GM21576 (cell line): ENCODE results near the gene ZDHHC9.

Experiments used
- ATAC-seq: cut with Tn5 transposase; IDR thresholded peaks from one replicate; pipeline ENCODE4 v1.9.1; 2021; ENCODE audit warnings: mild to moderate bottlenecking, moderate library complexity; ENCODE audit not compliant: unreplicated experiment

The ZDHHC9 gene

DNA sequence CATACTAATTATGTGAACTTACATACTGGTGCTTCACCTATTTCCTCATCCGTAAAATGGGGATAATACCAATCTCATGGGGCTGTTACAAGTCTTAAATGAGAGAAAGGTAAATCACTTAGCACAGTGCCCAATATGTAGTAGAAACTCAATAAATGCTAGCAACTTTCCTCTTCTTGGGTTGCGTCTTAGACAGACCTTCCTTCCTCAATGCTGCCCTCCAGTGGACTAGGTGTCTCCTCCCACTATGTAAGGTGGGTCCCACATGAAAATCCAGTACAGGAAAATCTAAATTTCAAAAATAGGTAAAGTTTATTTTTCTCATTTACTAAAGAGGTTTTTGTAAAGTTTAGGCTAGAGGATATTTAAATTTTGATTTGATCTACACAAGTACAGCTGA, 20.6 kb downstream of the ZDHHC9 start:
- ATAC-seq = peak; percentile 72

GRCh38 chrX:129818123-129818522, 25.6 kb downstream of the ZDHHC9 start:
- no peak for ATAC-seq

- ATAC-seq = no peak
Observed at GRCh38 chrX:129813662-129814368, 29.9 kb downstream of the ZDHHC9 start.

DNA sequence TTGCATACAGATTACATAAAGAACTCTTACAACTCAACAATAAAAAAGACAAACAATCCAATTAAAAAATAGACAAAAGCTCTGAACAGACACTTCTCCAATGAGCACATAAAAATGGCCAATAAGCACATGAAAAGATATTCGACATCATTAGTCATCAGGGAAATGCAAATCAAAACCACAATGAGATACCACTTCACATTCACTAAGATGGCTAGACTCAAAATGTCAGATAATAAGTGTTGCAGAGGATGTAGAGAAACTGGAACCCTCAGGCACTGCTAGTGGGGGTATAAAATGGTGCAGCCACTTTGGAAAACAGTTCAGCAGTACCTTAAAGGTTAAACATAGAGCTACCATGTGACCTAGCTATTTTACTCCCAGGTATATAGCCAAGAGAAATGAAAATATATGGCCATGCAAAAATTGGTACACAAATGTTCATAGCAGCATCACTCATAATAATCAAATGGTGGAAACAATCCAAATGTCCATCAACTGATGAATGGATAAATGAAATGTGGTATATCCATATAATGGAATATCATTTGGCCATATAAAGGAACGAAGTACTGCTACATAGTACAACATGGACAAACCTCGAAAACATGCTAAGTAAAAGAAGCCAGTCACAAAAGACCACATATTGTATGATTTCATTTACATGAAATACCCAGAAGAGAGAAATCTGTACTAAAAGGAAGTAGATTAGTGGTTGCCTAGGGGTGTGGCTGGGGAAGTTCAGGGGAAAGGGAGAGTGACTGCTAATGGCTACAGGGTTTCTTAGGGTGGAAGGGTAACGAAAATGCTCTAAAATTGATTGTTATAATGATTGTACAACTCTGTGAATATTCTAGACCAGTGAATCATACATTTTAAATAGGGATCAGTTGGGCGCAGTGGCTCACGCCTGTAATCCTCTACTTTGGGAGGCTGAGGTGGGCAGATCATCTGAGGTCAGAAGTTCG, 34.6 kb downstream of the ZDHHC9 start:
- no peak for ATAC-seq

DNA sequence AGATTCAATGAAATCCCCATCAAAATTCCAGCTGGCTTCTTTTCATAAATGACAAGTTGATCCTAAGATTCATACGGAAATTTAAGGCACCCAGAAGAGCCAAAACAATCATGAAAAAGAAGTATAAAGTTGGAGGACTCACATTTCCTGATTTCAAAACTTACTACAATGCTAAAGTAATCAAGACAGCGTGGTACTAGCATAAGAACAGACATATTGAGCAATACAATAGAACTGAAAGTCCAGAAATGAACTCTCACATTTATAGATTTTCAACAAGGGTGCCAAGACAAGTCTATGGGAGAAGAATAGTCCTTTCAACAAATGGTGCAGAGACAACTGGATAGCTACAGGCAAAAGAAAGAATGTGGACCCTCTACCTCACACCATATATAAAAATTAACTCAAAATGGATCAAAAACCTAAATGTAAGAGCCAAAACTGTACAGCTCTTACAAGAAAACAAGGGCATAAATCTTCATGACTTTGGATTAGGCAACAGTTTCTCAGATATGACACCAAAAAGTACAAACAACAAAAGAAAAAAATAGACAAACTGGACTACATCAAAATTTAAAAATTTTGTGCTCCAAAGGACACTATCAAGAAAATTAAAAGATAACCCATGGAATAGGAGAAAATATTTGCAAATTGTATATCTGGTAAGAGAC, 35.4 kb downstream of the ZDHHC9 start:
- ATAC-seq = no peak

DNA sequence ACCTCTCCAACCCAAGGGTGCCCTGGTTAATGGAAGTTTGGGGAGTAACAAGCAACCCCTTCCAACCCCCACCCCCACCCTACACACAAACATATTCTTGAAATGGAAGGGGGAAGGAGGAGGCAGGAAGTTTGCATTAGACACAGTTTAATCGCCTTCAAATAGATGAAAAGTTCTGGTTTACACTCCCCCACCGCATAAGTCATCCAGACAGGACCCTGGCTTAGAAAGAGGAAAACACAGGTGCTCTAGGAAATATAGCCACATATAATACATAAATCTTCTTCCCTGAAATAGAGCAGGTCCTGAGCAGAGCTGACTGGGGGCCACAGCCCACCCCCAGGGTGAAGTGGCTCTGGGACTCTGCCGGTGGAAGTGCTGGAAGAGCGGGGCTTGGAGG, 38.9 kb downstream of the ZDHHC9 start:
- no peak for ATAC-seq

- ATAC-seq = no peak
Observed at GRCh38 chrX:129802863-129803262, 40.8 kb downstream of the ZDHHC9 start.

DNA sequence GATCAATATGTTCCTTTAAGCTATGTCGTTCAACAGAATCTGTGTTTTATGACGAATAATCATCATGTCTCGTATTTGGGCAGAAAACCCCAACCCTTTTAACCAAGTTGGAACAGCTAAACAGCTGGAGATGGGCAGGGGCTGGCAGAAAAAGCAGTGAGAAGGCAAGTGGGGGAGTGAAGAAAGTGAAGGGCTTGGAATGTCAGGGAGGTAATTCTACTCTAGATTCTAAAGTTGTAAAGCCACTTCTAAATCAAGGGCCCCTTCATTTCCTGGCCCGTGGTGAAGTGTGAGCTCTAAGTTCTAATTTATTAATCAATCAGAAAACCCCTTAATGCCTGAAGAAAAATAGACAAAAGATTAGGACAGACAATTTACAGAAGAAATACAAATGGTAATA, 43.5 kb downstream of the ZDHHC9 start:
- no peak for ATAC-seq

DNA sequence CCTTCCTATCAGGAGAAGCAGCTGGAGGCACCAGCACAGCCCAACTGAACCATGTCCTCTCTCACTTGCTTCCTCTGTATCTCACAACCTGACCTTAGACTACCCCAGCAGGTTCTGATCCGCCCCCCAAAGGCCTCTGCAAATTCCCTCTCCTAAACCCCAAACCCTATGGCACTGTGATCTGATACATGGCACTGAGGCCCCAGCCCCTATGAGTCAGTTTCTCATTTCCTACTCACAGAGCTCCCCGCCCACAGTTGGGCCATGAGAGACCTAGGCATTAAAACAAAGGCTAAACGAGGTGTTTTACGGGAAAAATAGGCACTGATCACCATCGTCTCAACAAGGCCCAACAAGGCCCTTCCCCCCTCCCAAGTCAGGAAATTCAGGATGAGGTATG, 44.8 kb downstream of the ZDHHC9 start:
- no peak for ATAC-seq

DNA sequence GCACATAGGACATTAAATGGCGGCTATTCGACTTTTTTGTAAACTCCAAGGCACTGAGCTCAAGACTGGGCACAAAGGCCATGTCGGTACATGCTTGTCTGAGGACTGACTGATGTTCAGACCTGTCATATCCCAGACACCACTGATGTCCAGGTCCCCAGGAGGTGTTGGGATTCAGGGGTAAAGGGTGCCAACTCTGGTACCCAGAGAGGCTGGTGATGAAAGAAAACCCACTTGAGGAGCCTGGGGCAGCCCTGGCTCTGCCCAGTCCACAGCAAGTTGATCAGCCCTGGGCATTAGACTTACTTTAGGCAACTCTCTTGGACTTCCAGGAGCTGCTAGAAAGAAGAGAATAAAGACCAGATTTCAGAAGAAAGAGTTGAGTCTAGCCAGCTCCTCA, 45.2 kb downstream of the ZDHHC9 start:
- no peak for ATAC-seq

DNA sequence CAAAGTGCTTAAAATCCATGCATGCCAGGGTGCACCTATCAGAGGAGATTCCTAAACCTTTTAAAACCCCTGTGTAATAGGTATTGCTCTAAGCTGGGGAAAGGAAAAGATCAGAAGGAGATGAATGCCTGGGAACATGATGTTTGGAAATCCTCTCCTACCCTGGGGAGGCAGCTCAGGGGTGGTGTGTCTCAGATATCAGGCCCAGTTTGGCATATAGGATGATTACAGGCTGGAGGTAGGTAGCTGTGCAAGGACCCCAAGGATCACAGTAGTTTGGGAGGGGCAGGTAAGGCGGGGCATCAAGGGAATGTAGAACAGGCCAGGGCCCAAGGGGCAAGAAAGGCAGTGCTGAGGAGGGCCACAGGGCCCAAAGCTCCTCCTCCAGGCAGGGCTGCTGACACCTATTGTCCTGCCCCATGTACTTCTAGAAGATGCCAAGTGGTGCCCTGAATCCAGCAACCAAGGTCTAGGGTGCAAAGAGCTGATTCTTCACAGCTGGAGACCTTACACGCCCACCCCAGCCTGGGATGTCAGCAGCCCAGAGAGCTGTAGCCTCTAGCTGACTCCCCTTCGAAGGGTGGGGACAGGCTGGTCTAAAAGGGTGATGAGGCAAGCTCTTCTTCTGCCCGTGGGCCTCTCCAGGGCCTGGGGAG, 46.3 kb downstream of the ZDHHC9 start:
- no peak for ATAC-seq

GRCh38 chrX:129795584-129795983, 48.1 kb downstream of the ZDHHC9 start:
- ATAC-seq = no peak

DNA sequence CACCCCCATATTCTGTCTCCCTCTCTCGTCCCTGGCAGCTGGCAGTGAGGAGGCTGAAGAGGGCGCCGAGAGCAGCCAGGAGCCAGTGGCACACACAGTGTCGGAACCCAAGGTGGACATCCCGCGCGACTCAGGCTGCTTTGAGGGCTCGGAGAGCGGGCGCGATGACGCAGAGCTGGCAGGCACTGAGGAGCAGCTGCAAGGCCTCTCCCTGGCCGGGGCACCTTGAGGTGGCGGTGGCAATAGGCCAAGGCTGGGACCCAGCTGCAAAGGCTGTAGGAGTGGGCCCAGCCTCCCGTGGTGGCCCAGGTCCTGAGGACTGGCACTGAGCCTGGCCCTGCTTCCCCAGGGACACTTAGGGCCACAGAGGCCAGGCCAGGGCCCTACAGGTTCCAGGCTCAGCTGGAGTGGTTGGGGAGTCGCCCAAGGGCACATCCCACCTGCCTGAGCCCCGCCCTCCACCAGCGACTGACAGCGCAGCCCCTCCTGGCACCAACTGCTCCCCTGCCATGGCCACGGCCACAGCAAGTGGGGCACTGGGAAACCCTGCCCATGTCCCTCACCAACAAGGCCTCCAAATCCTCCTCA, 50.0 kb downstream of the ZDHHC9 start:
- no peak for ATAC-seq

DNA sequence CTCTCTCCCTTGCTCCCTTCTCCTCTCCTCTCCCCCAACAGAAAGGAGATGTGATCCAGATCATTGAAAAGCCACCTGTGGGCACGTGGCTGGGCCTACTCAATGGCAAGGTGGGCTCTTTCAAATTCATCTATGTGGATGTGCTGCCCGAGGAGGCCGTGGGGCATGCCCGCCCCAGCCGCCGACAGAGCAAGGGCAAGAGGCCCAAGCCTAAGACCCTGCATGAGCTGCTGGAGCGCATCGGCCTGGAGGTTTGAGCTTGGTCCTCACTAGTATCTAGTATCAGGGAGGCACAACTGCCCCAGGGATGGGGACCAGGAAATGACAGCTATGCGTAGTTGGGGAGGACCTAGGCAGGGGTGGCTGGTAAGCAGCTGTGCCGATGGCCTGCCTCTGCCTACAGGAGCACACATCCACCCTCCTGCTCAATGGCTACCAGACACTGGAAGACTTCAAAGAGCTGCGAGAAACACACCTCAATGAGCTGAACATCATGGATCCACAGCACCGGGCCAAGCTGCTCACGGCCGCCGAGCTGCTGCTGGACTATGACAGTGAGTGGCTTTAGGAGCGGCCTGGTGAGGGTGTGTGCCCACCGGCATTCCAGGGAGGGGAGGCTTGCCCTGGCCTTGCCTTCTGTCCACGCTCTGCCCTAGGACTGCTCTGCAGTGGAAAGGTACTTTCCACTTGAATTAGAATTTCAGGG, 50.9 kb downstream of the ZDHHC9 start:
- no peak for ATAC-seq

DNA sequence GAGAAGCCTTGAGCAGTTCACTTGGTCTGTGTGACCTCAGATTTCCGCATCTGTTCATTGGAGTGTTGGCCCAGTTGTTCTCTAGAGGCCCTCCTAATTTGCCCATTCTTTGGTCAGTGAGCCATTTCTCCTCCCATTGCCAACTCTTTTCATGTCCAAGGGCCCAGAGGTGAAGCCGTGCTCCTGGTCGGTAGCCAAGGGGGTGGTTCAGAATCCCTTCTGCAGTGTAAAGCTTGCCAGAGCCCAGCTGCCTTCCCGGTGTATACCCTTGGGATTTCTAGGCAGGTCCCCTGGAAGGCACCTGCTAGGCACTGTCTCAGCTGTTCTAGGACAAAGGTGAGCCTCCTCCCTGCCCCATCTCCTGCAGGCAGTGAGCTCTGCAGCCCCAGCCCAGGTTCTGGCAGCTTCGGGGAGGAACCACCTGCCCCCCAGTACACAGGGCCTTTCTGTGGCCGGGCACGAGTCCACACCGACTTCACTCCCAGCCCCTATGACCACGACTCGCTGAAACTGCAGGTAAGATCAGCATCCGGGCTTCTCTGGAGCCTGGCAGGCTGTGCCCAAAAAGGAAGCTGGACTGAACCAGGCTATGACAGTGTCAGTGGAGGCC, 51.6 kb downstream of the ZDHHC9 start:
- no peak for ATAC-seq

DNA sequence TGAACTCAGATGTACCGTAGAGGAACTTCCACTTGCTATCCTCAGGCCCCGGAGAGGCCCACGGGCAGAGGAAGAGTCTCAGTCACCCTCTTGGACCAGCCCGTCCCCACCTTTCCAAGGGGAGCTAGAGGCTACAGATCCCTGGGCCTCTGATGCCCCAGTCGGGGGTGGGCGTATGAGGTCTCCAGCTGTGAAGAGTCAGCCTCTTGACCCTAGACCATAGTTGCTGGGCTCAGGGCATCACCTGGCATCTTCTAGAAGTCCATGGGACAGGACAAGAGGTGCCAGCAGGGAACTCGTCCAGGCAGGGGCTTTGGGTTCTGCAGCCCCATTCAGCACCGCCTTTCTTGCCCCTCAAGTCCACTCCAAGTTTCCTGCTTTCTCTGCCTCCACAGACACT, 52.4 kb downstream of the ZDHHC9 start:
- no peak for ATAC-seq

- no peak for ATAC-seq
Observed at GRCh38 chrX:129790808-129791207, 52.9 kb downstream of the ZDHHC9 start.

- no peak for ATAC-seq
Observed at GRCh38 chrX:129790146-129790545, 53.5 kb downstream of the ZDHHC9 start.

DNA sequence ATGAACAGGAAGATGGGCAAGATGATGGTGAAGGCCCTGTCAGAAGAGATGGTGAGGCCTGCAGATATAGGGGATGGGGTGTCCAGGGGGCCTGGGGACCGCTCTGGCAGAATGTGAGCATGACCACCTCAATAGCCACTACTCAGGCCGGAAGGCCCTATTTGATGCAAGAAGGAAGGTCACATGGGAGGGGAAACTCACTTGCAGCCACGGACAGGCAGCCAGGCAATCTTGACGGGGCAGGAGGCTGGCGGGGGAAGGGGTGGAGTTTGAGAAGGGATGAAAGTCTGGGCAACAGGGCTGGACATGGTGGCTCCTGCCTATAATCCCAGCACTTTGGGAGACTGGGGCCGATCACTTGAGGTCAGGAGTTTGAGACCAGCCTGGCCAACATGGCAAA, 55.2 kb downstream of the ZDHHC9 start:
- ATAC-seq = no peak
